HL-60/S4 treated with retinoic acid at 250 ng/mL for 4 days and 3 days (cell line): ENCODE data around the gene WDR17.

Source experiments
- in situ Hi-C: fragments of 300-500 bp; cut with MboI; formaldehyde crosslinking; loops from 2 replicates; pipeline ENCODE4 v1.7.0; 2022; ENCODE audit warnings: low sequenced_read_pairs

Gene WDR17

DNA sequence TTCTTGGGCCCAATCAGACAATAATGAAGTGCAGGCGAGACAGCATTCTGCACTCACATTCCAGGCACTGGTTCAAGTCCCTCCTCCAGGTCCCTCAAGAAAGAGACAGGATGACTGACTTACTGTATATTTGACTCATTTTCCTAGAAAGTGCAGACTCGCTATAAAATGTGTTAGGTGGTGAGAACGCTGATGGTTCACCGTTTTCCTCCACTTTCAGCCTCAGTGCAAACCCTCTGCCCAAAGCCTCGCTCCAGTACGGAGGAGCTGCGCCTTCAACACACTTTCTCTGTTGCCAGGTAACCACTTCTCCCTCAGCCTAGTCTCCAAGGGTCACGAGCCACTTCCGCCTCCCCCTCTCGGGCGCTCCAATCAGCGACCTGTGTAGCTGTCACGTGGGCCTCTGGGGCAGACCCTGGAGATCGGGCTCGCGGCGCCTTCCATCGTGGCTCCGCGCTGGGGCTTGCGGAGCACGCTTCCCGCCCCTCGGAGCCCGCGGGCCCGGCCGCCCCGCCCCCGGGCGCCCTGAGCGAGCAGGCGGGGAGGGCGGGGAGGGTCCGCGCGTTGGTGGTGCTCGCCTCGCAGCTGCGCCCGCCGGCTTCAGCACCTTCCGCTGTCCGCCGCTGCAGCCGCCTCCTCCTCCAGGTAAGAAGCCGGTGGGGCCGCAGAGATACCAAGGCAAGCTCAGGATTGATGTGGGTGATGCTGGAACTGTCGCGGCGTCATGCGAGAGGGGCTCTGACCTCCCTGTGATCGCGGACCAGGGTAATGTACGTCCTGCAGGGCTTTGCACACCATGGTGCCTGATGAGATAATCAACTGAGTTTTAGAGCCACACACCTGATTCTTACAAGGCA is at the start of gene WDR17:
Gene WDR17 (plus strand): TSS at position 407 of the 857 bp plus-strand sequence. CDS start 45,740 bp downstream, outside the sequence.
- in situ Hi-C loops, result no loop called here

GRCh38 chr4:176016601-176017000 is 49.0 kb upstream of the WDR17 start:
- in situ Hi-C loops, result no loop called here

DNA sequence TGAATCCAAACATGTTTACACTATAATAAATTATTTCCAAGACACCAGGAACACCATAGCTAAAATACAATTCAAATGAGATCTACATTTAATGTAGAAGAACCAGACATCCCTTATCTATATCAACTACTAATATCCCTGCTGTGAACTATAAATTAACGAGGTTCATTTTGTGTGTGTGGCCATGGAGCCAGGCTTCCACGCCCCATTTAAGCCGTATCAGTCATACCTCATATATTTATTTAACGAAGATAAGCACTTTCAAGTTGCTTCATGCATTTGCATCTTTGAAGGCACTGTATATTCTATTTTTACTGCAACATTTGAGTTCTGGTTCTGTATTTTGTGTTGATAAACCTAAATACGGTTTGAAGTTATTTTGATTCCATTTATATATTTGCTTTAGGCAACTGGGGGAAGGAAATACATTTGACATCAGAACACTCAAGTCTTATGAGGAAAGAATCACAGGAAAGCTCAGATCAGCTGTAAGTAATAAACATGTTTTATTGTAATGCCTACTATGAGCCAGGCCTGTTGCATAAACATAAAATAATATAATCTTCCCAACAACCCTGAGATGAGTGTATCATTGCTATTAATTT is 45.1 kb upstream of the WDR17 start:
- in situ Hi-C loops, result no loop called here

- in situ Hi-C loops, result no loop called here
Measured at GRCh38 chr4:176030391-176030790, 35.2 kb upstream of the WDR17 start.

DNA sequence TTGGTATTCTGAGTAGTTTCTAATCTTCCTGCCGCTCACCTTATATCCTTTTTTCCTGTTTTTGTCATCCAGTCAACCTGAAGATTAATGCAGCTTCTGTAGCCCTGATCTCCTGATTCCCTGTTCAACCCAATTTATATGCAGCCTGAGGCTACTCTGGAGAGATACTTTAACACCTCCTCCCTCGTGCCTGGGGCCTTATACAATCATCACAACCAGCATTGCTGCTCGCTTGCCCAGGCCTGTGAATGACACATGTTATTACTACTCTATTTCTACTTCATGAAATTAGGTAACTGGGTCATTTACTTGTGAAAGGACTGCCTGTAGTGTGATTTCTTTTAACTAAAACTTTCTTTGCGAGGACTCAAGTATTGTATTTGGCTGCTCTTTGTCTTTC is 33.7 kb upstream of the WDR17 start:
- in situ Hi-C loops, result no loop called here

DNA sequence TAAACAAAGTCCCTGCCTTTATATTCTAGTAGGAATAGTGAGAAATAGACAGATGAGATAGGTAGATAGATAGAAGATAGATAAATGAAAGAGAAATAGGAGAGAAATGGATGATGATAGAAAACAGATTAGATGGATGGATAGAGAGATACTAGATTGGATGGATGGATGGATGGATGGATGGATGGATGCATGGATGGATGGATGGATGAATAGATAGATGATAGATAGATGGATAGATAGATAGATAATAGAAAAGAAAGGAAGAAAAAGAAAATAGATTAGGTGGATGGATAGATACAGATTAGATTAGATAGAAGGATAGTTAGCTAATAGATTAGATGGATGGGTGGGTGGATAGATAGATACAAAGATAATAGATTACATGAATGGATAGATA is 33.2 kb upstream of the WDR17 start:
- in situ Hi-C loops, result no loop called here

GRCh38 chr4:176034499-176034898 is 31.1 kb upstream of the WDR17 start:
- in situ Hi-C loops, result no loop called here

GRCh38 chr4:176034936-176035335 is 30.7 kb upstream of the WDR17 start:
- in situ Hi-C loops, result no loop called here

- in situ Hi-C loops, result no loop called here
Measured at GRCh38 chr4:176036585-176037205, 28.9 kb upstream of the WDR17 start.

GRCh38 chr4:176038789-176039188 is 26.9 kb upstream of the WDR17 start:
- in situ Hi-C loops, result no loop called here

DNA sequence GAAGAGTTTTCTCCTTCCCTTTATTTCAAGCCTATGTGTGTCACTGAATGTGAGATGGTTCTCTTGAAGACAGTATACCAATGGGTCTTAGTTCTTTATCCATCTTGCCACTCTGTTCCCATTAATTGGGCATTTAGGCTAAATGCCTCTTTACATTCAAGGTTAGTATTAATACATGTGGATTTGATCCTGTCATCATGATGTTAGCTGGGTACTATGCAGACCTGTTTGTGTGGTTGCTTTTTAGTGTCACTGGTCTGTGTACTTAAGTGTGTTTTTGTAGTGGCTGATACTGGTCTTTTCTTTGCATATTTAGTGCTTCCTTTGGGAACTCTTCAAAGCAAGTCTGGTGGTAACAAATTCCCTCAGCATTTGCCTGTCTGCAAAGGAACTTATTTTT is 23.4 kb upstream of the WDR17 start:
- in situ Hi-C loops, result no loop called here

DNA sequence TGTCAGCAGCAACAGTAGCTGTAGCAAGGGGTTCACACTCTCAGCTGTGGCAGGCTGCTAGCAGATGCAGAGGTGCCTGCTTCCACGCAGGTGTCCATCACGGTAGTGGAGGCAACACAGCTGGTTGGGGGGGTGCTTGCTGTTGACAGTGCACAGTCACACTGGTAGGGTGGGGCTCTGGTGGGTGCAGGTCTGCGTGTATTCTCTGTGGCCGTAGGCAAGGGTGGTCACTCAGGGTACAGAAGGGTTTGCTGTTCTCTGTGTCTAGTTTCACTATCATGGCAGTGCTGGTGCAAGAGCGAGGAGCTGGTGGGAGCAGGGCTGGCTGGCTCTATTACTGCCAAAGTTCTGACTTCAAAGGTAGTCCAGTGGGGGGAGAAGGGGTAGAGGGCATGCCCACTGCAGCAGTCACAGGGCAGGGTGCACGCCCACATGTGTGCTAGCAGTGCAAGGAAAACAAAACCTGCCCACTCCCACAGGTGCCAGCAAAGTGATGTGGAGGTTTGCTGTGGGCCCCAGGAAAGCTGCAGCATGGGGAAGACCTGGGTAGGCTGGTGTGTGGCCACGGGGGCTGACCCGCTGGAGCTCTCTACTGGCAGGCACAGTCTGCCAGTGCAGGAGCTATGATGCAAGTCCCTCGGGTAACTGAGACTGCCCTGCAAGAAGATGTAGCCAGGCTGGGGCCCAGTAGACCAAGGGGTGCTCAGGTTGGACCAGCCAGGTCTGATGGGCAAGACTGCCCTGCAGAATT is 21.6 kb upstream of the WDR17 start:
- in situ Hi-C loops, result no loop called here

GRCh38 chr4:176044589-176044951 is 21.1 kb upstream of the WDR17 start:
- in situ Hi-C loops, result no loop called here

GRCh38 chr4:176048631-176049030 is 17.0 kb upstream of the WDR17 start:
- in situ Hi-C loops, result no loop called here

GRCh38 chr4:176052744-176053143 is 12.9 kb upstream of the WDR17 start:
- in situ Hi-C loops, result no loop called here

- in situ Hi-C loops, result no loop called here
Measured at GRCh38 chr4:176053785-176054184, 11.9 kb upstream of the WDR17 start.

GRCh38 chr4:176054942-176055341 is 10.7 kb upstream of the WDR17 start:
- in situ Hi-C loops, result no loop called here

- in situ Hi-C loops, result no loop called here
Measured at GRCh38 chr4:176063718-176064117, 1.9 kb upstream of the WDR17 start.

DNA sequence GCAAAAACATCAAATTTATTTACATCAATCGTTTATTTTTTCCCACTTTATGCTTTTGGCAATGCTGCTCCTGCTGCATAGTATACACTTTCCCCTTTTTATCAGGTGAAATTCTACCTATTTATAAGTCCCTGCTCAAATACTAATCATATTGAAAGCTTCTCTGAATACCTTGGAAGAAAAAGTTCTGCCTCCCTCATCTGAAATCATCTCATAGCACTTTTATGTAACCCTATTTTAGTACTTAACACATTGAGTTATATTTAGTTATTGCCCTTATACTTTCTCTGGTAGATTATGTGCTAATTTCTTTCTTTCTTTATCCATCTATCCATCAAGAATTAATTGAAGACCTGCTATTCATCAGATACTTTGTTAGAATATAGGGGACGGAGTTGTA is 1.1 kb upstream of the WDR17 start:
- in situ Hi-C loops, result no loop called here

- in situ Hi-C loops, result no loop called here
Measured at GRCh38 chr4:176066757-176067156, 1.1 kb downstream of the WDR17 start.

DNA sequence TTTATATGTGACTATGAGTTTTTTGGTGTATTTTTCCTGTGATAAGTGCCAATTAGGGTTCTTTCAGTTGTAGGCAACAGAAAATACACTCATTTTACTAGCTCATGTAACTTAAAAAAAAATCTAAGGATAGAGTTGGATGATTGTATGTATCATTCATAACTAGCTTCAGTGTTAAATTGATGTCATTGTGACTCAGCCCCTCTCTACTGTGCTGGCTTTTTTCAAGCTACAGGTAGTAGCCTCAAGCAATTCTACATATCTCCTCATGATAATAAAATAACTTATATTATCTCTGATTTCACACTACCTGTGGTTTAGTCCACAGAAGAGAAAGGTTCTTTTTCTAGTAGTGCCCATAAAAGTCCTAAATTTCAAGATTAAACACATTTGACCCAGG is 11.9 kb downstream of the WDR17 start:
- in situ Hi-C loops, result no loop called here
